NOMO-1 treated with dmso at 0.1 percent for 144 hours (cell line): ENCODE results near the gene NINL.

Experiments
- DNase-seq: peaks from one replicate; lab custom pipeline; 2025; ENCODE audit not compliant: unreplicated experiment; lab: John Stamatoyannopoulos, UW

NINL gene

DNA sequence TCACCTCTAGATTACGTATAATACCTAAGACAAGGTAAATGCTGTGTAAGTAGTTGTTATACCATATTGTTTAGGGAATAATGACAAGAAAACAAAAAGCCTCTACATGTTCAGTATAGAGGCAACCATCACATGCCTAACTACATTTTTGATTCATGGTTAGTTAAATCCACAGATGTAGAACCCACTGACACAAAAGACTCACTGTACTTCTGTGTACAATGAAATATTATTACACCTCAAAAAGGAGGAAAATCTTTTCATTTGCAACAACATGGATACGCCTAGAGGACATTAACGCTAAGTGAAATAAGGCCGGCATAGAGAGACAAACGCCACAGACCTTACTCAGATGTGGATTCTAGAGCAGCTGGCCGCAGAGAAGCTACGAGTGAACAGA is 50.5 kb downstream of the NINL start:
- DNase-seq: no peak

DNA sequence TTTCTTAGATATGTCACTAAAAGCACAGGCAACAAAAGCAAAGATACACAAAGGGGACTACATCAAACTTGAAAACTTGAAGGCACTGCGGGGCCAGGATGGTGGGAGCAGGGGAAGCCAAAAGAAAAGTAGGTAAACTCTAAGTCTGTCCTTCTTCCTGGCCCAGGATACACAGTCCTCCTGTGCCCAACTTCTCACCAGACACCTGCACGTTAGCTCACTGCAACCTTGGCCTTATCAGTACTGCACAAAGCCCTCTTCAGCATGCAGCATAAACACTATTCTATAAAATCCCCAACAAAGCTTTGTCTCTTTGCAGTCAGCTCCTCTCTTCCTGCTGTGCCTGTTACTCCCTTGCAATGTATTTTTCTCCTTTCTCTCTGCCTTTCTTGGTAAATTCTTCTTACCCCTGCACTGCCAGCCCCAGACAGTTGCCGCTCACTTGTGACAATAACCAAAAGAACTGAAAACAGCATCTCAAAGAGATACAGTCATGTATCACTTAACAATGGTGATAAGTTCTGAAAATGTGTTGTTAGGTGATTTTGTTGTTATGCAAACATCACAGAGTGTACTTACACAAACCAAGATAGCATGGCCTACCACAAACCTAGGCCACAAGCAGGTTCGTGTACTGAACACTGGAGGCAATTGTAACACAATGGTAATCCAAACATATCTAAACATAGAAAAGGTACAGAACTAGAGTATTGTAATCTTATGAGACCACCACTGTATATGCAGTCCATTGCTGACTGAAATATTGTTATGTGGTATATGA is 51.2 kb downstream of the NINL start:
- DNase-seq: no peak

DNA sequence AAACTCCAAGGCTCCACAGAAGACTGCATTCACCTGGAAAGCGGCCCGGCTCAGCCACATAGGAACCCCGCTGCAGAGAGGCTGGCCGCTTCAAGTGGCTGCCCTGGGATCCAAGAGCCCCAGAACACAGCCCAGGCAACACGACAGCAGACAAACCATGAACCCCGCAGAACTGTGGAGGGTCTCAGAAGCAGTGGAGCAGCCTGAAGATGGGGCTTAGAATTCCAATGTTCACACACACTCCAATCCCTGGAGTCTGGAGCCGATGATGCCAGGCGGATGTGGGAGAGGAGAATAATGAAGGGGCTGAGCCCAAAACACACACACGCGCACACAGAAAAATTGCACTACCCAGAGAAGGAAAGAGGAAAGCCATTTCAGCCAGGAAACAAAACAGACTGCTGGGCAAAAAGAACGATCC is 52.4 kb downstream of the NINL start:
- DNase-seq: no peak

DNA sequence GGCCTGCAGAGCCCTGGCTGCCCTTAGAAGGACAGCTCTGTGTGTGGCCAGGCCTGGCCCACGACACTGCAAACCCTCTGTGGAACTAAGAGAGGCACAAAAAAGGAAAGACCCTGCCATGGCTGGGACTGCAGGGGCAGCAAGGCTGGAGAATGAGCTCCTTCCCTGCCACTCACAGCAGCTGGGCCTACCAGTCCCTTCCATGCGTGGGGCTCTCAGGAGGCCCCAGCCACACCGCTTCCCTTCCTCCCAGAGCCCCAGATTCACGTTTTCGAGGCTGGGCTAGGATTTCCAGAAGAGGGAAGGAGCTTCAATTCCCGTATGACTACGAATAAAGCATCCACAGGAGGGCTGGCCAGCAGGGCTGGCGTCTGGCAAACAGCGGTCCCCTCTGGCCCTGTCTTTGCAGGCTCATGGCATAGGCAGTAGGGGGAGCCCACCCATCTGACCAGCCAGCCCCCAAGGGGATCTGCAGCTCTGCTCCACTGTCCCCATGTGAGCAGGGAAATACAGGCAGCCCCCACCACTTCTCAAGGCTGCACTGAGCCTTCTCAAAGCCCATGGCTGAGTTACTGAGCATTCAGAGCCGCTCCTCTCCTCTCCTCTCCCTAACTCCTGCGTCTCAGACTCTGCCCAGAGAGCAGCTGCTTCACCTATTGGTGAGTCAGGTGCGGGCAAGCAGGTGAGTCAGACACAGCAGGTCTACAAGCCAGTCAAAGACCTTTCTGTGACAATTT is 53.1 kb downstream of the NINL start:
- DNase-seq: no peak

DNA sequence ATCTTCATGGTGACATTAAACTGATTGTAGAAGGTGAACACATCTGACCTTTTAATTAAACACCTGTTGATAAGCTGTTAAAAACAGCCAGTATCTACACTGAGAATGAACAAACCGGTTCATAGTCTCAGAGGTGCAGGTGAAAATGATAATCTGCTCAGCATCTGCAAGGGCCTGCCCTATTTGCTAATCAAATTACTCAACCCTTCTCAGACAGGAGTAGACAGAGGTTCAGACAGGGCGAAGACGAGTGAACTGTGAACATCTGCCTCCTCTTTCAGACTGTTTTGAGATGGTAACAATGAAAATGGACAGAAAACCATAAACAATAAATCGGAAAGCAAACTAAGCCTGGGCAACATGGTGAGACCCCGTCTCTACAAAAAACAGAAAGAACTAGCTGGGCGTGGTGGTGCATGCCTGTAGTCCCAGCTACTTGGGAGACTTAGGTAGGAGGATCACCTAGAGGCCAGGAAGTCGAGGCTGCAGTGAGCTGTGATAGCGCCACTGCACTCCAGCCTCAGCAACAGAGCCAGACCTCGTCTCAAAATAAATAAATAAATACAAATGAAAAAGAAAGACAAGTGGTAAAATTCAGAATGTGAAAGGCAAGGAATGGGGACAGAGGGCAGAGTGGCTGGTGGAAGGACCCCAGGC is 55.9 kb downstream of the NINL start:
- no peak for DNase-seq

DNA sequence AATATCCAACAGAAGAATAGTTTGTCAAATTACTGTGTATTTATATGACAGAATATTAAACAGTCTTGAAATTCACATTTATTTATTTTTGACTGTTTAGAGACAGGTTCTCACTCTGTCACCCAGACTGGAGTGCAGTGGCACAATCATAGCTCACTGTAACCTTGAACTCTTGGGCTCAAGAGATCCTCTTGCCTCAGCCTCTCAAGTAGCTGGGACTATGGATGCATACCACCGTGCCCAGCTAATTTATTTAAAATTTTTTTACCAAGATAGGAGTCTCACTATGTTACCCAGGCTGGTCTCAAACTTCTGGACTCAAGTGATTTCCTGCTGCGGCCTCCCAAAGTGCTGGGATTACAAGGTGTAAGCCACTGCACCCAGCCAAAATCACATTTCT is 57.4 kb downstream of the NINL start:
- no peak for DNase-seq

DNA sequence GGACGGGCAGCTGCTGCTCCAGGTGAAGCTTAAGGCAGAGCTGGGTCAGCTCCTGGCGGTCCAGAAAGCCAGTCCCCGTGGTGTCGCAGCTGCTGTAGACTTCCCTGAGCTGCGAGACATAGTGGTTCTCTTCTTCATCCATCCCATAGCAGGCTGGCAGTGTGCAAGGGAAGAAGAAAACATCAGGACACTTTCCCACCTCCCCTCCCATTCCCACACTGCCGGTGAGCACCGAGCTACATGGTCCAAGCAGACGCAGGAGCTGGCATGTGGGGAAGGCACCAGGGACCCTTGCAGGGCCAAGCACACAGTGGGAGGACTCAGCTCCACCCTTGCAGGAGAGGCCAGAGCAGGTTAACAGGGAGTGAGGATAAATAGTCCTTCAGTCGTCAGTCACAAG is 58.9 kb downstream of the NINL start:
- no peak for DNase-seq

DNA sequence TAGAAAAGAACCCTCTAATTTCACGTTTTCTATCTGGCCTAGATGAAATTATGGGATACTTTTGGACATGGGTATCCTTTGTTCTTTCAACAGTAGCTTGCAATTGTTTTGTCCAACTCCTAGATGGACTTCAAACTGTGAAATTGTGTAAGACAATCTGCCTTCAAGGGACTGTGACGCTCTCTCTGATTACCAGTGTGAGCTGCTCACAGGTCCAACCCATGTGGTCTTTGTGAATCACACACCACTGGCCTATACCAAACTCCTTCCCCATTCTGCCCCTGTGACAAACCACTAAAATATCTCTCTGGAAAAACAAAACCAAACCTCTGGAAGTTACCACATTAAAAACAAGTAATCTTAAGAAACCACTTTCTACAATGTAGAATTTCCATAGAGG is 59.5 kb downstream of the NINL start:
- no peak for DNase-seq

DNA sequence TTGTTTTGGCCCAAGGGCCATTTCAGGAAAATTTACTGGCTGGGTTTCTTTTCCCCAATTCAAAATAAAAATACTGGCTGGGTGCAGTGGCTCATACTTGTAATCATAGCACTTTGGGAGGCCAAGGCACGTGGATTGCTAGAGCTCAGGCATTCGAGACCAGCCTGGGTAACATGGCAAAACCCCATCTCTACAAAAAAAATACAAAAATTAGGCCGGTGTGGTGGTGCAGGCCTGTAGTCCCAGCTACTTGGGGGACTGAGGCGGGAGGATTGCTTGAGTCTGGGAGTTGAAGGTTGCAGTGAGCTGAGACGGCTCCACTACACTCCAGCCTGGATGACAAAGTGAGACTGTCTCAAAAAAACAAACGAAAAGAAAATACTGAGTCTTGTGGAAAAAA is 60.0 kb downstream of the NINL start:
- DNase-seq: no peak

DNA sequence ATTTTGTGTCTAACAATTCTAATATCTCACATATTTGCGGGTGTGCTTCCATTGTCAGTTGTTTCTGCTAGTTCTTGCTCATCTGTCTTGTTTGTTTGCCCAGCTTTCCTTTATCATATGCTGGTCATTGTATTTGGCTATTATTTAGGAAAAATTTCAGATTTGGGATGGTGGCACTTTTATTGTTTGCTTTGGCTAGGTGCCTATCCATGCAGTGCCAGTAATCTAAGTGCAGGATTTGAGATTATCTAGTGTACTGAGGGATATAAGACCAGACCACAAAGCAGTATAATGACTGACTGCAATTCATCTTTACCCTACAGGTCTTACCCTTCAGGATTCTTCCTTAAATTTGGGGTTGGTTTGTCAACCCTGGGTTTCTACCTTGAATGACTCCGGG is 63.9 kb downstream of the NINL start:
- no peak for DNase-seq

DNA sequence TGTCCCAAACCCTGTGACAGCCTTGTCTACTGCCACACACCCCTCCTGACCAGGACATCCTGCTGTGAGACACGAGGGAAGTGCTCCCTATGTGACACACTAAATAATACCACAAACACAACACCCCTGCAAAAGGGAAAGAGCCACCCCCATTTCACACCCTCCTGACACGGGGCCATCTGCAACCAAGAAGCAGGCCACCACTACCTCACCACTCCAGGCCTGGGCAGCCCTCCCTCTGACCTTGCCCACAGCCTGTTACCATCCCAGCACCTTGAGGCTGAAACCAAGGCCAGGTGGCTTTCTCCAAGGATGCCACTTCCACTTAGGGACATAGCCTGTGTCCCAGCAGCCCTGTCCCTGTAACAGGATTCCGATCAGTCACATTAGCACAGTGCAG is 68.2 kb downstream of the NINL start:
- no peak for DNase-seq

DNA sequence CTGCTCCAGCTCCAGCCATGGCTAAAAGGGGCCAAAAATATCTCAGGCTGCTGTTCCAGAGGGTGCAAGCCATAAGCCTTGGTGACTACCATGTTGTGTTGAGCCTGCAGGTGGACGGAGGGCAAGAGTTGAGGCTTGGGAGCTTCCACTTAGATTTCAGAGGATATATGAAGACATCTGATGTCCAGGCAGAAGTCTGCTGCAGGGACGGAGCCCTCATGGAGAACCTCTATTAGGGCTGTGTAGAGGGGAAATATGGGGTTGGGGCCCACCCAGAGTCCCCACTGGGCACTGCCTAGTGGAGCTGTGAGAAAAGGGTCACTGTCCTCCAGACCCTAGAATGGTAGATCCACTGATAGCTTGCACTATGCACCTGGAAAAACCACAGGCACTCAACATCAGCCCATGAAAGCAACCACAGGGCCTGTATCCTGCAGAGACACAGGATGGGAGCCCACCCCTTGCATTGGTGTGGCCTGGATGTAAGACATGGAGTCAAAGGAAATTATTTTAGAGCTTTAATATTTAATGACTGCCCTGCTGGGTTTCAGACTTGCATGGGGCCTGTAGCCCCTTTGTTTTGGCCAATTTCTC is 70.5 kb downstream of the NINL start:
- DNase-seq: no peak

DNA sequence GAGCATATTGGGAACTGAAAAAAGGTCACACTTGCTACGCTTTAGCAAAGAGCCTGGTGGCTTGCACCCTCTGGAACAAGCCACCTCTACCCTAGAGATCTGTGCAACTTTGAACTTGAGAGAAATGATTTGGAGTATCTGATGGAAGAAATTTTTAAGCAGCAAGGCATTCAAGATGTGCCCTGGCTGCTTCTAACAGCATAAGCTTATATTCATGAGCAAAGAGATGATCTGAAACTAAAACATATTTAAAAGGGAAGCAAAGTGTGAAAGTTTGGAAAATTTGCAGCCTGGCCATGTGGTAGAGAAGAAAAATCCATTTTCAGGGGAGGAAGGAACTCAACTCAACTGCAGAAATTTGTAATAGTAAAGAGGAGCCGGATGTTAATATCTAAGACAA is 71.1 kb downstream of the NINL start:
- DNase-seq: no peak

DNA sequence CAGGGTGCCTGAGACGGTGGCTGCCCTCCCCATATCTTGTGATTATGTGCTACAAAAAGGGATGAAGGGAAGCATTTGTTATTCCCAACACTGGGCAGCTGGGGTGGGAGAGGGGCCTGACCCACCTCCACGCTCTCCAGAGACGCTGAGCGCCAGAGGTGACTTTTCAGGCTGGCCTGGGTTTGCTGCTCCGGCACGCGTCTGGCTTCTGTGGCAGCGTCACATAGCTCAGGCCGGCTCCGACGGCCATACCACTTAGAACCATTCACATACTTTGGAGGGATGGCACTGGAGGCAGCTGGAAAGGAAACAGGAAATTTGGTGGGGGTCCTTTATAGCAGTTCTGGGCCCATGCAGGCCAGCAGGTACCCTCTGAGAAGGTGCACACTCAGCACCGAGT is 72.6 kb downstream of the NINL start:
- no peak for DNase-seq

DNA sequence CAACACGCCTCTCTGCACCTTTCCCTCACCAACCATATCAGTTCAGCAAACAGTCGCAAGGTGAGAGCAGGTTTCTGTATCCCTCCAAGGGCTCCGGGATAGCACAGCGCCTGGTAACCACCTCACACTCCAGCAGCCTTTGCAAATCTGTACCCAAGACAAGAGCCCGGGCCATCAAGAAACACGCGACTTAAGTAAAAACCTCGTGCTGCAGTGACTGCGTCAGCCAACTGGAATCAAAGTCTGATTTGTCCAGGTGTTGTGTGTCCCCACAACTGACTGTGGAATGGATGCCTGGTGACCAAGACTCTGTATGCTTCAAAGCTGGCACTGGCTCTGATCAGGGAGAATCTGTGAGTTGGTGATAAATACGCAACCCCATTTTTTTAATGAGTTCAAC is 74.1 kb downstream of the NINL start:
- no peak for DNase-seq

DNA sequence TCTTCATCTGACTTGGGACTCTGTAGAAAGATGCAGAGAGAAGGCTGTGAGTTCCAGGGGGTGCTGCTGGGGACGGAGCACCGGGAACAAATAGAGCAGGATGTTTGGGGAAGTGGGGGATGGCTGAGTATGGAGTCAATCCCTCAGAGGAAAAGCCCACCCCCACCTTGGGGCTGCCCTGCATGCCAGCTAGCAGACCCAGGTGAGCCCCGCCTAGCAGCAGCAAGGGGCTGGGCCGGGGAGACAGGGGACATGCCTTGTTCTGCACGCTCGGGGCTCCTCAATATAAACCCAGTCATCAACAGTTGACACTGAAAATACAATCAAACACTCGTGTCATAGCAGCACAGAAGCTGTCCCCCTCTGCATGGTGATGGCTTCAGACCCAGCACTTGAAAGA is 74.6 kb downstream of the NINL start:
- no peak for DNase-seq

DNA sequence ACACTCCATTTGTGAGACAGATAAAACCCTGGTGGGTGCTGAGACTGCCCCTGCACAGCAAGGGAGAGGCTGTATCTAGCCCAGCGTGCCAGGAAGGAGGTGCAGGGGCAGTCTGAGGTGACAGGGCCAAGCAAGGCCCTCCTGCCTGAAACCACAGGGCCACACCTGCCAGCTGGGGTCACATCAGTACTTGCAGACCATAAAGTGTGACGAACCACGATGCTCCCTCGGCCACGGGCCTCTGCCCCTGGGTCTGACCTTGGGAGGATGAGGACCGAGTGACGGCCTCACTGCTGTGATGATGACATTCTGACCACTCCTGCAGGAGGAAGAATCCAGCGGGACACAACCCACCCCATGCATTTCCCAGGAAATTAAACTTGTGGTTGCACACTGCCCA is 75.1 kb downstream of the NINL start:
- no peak for DNase-seq

DNA sequence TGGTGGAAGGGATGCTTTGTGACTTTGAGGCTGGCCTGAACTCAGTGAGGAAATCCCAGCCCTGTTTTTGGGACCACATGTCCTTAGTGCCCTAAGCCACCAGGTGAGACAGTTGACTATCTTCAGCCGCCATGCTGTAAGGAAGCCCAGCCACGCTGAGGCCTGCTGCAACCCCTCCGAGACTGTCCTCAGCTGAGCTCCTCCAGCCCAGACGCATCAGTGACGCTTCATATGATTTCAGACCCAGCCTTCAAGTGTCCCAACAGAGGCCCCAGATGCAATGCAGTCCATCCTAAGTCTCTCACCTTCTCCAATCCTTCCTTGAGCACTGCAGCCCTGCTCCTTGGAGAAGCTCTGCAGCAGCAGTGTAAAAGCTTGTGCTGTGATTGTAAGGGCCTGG is 76.2 kb downstream of the NINL start:
- no peak for DNase-seq

DNA sequence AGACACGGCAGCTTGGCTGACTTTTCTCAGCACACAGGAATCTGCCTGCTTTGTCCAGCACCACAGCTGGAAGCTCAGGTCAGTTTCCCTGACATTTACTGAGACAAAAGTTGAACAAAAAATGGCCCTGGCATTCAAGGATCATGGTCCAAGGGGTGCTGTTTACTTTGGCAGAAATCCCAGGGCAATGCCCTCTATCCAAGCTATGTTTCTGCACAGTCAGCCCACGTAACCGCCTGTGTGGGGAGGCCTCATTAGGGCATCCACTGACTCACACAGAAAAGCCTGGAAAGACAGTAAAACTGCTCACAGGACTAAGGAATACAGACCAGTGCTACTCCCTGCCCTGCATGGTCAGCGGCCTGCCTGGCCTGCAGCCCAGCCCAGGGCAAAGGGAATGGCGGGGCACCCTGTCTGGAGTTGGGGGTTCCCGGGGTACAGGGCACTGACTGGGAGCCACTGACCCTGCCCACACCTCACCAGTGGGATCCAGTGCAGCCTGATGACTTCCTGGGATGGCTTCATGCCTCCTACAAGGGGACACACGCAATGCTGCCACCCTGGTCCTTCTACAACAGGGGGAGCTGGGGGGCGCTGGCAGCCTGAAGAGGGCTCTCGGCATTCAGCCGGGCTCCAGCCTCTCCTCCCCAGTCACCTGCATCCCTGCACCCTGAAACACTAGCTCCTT is 77.1 kb downstream of the NINL start:
- no peak for DNase-seq

DNA sequence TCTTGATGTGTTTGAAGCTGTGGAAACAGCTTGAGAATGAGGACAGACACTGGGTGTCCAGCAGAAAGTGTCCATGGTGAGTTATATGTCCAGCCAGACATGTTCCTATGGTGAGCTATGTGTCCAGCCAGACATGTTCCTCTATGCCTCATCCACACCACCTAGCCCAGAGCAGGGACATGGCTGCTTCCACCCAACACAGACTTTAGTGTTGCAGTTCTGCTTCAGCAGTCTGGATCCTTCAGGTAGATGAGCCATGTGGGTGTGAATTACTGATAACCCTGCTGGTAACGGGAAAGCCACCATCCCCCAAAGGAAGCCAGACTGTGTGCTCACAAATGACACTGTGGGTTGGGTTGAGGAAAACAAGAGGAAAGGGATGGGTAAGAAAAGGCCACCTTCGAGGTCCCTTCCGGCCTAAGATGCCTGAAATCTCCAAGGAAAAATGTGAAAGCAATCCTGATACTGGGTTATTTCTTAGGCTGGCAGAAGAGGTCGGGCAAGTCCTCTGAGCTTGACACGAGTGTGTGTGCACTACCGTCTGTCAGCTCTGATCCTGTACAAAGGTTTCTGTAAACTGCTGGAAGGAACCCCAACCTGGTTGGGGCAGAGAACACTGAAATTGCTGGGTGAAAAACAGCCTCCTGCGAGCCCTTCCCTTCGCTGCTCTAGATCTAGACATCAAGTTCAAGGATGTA is 77.8 kb downstream of the NINL start:
- DNase-seq: no peak
